Measurements from ENCODE around the gene PRUNE1.

Gene PRUNE1

DNA sequence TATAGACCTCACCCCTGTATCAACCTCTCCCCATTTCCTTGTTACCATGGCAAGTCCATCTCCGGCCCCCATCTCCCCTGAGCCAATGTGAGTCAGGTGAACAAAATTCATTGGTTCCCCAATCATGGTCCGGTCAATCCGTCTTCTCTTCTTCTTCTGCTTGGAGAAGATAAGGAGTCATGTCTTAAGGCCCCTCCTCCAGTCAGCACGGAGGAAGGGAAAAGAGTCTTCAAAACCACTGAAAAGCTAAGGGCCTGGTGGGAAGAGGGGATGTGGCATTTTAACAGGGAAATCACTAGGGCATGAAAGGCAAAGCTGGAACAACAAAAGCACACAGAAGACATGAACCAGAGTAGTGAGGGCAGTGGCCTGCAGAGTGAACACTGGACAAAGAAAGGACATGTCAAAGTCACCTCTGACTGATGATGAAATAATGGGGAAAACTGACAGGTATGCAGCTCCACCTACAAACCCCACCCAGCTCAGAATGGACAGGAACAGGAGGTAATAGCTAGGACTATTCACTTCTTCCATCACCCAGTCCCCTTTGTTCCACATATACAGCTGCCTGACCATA lies 46.8 kb downstream of the PRUNE1 start:
- DNase-seq, result no peak

GRCh38 chr1:151055581-151055980 lies 47.3 kb downstream of the PRUNE1 start:
- DNase-seq, result no peak

DNA sequence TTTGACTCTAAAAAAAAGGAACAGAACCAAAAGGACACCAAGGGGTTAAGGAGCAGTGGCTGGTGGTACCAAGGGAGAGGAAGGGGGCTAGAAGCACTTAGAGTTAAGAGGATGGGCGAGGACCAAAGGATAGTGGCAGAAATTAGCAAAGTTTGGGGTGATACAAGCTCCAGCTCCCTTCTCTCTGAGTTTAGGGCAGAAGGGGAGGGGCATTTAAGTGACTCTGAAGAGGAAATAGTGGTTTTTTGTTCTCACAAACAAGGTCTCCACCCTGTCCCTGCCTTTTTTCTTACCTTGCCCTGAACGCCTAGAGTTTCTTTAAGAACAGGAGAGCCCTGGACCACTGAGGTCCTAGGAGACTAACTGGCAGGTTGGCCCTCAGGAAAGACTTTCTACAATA lies 47.9 kb downstream of the PRUNE1 start:
- DNase-seq, result no peak

- peak; percentile 29 for DNase-seq
Observed at GRCh38 chr1:151058692-151059091, 50.4 kb downstream of the PRUNE1 start.

DNA sequence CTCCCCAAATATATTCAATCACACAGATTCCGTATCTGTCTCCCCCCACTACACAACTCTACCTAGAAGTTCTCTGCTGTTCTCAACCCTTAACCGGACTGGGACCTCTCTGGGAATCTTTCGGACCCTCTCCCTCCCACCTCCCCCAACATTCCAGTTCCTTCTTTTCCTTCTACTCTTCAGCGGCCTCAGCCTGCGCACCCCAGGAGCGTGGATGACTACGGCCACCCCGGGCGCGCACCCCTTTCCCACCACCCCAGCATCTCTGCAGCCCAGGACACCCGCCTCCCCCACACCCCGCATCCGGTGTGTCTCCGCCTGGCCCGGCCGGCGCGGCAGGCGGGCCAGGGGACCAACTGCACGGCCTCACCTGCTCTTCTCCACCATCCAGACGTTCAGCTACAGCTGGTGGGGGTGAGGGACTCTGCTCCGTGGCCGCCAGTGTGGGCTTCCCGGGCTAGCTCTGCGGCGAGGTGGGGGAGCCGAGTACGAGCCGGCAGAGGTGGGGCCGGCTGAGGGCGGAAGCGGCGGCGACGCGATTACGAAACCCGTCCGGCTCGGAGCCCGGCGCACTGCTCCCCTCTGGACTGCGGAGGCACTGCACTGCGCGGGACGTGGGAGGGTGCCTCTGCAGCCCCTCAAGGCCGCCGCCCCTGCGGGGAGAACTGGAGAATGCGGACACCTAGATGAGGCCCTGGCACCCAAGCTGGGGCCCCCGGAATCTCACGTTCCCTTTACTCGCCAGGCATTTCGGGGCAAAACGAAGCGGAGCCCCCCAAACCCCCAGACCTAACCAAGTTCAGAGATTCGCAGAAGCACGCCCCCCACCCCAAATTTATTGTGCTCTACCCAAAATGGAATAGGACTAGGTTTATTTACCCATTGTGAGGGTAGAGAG lies 51.1 kb downstream of the PRUNE1 start, which contains the start of gene CDC42SE1:
Gene CDC42SE1, minus strand, starts transcription at position 514 of the 898 bp plus-strand sequence. CDS start 3,892 bp downstream, outside the sequence.
- peak; percentile 85 for DNase-seq

- peak; percentile 68 for DNase-seq
Observed at GRCh38 chr1:151060007-151060656, 51.9 kb downstream of the PRUNE1 start, which contains the start of gene MLLT11. TSS of gene MLLT11 (plus strand) at chr1:151060397. CDS start at chr1:151067225, 6,828 bp downstream.

GRCh38 chr1:151060657-151061421 lies 52.6 kb downstream of the PRUNE1 start:
- DNase-seq, result no peak

GRCh38 chr1:151061704-151062103 lies 53.5 kb downstream of the PRUNE1 start:
- no peak for DNase-seq

DNA sequence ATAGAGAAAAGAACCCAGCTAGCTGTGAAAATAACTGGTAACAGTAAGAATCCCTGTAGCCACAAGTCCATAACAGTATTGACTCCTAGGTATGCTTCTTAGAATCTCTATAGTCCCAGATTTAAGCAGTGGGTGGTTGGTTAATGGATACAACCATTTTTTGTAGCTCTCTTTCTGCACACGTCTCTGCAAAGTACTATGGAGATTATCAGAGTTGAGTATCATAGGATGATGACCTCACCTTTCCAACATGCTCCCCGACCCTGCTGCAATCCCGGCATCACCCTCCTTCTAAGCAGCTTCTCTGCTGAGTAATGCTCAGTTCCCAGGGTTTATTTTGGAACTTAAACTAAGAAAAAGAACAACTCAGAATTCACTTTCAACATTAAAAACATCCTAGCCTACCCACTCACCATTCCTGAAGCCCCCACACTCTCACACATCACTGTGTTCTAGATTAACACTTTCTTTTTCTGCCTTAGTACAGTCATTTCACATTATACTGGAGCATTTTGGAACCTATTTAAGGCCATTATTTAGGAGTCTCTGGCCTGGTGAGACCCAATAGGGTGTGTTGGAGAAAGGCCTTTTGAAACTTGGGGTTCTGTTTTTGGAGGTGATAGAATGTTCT lies 54.6 kb downstream of the PRUNE1 start:
- DNase-seq, result no peak

GRCh38 chr1:151065089-151065645 lies 56.9 kb downstream of the PRUNE1 start:
- no peak for DNase-seq

- DNase-seq, result no peak
Observed at GRCh38 chr1:151067185-151067584, 58.9 kb downstream of the PRUNE1 start.

- DNase-seq, result no peak
Observed at GRCh38 chr1:151069103-151069486, 60.8 kb downstream of the PRUNE1 start.

GRCh38 chr1:151070474-151071276 lies 62.4 kb downstream of the PRUNE1 start, which contains the start of gene GABPB2:
TSS of gene GABPB2 (plus strand) at chr1:151070761. CDS start at chr1:151088190, 17,429 bp downstream.
- peak; percentile 94 for DNase-seq

DNA sequence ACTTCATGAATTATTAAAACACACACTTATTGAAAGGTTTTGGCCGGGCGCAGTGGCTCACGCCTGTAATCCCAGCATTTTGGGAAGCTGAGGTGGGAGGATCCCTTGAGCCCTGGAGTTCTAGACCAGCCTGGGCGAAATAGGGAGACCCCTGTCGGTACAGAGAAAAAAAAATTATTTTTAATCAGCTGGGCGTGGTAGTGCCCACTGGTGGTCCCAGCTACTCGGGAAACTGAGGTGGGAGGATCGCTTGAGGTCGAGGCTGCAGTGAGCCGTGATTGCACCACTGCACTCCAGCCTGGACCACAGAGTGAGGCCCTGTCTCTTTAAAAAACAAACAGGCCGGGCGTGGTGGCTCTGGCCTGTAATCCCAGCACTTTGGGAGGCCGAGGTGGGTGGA lies 64.0 kb downstream of the PRUNE1 start:
- DNase-seq, result no peak
